ENCODE data around the gene UBQLN1.

Gene UBQLN1

DNA sequence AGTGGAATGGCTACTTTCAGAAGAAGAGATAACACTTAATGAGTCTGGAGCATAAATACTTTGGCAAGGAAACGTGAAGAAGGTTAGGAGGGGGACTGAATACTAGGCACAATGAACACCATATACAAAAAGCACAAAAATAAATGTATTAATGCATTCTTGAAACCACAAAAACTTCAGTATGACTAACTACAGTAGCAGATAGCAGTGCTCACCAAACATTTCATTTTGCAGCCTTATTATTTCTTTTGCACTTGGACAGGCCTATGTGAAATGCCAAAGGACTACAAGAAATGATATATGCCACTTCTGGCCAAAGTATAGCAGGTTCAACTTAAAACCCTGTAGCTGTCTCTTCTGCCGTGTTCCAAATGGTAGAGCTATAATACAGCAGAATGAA, 26.3 kb downstream of the UBQLN1 start:
- no peak for DNase-seq

DNA sequence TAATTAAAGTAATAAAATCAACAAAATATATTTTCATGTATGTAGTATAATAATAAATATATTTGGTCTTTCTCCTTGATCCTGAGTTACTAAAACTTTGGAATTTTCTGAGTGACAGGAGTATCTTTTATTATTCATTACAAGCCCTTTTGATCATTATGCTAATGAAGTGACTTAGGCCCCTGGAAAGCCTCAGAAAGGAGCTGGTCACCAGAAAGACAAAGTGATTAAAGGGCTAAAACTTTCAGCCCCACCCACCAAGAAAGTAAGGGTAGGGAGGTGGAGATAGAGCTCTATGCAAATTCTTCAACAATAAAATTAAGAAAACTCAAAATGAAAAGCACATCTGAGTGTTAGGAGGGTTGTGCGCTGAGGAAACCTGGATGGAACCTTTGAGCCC, 27.5 kb downstream of the UBQLN1 start:
- no peak for DNase-seq

DNA sequence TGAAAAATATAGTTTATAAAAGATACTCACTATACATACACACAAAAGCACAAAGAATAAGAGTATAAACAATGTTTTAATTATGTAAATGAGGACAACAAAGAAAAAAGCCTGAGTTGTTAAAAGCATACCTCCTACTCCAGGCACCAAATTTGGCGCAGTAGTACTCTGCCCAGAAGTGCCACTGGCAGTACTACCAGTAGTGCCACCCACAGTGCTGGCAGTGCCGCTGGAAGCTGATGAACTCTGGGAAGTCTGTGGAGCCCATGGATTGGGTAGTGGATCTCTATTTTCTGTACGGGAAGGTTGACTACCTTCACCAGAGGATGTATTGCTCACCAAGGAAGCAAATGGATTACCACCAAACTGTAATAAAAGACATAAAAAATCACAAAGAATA, 30.2 kb downstream of the UBQLN1 start:
- DNase-seq: no peak

DNA sequence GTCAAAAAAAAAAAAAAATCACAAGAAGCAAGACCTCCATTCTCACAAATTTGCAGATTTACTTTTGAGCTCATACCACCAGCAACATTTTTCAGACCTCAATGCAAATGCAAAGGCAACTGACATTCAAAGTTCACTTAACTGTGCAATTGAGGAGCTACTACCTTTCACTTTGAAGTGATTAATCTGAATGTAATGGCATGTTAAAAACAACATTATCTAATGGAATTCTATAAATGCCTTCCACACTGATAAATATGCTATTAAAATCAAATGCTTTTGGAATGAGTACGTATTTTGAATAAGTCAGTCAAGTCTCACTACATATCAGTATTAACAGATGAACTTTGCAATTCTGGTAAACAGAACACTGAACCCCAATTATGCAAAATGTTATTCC, 32.3 kb downstream of the UBQLN1 start:
- DNase-seq: peak; percentile 20

DNA sequence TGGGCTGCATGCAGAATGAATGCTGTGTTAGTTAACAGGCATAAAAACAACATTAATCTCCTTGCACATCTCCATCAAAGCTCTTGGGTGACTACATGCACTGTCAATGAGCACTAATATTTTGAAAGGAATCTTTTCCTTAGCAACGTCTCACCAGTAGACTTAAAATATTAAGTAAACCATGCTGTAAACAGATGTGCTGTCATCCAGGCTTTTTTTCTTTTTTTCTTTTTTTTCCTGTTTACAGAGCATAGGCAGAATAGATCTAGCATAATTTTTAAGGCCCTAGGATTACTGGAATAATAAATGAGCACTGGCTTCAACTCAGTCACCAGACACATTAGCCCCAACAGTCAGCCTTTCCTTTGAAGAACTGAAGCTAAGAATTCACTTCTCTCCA, 36.3 kb downstream of the UBQLN1 start:
- DNase-seq: no peak

DNA sequence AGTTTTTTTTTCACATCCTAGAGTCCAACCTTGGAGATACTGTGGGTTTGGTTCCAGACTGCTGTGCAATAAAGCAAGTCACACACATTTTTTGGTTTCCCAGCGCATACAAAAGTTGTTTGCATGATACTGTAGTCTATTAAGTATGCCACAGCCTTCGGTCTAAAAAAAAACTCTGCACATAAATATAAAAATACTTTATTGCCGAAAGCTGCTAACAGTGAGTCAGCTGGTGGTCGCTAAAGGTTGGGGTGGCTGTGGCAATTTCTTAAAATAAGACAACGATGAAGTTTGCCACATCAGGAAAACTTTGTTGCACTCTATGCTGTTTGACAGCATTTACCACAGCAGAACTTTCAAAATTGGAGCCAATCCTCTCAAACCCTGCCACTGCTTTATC, 37.4 kb downstream of the UBQLN1 start:
- DNase-seq: no peak

DNA sequence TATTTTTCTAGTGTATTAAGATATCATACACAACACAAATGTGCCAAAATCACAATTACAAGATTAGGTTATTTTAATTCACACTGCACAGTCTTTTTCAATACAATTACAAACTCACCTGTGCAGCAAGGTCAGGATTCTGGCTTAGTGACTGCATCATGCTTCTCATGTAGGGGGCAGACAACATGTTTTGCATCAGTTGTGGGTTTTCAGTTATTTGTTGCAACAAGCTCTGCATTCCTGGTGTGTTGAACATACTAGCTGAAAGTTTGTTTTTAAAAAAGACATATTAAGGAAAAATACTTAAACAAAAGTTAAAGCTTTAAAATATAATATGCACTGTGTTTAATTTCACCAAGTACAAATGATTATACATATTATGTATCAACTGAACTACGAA, 38.7 kb downstream of the UBQLN1 start:
- DNase-seq: no peak

DNA sequence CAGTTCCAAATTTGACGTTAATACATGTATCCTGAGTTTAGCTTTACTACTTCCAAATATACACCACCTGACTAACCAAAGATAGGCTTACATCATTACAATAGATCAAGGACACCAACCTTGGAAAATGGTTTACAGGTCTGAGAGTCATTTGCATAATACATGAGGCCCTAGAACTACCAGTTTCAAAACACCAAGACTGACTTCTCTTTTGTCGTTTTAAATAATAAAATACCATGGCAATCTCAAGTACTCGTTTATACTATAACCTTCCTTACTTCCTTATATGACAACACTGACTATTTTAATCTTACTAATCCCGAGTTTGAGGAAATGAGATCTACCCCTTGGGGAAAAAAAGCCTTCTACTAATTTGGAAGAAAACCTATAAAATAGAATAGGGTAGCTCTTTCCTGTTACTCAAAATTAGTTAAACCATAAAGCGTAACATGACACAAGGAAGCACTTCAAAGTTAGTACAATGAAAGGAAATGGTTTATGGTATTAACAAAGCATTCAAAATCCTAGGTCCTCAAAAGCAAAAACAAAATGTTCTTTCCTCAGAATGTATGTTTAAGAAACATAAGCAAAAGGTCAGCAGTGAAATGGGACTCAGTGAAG, 42.1 kb downstream of the UBQLN1 start:
- no peak for DNase-seq

DNA sequence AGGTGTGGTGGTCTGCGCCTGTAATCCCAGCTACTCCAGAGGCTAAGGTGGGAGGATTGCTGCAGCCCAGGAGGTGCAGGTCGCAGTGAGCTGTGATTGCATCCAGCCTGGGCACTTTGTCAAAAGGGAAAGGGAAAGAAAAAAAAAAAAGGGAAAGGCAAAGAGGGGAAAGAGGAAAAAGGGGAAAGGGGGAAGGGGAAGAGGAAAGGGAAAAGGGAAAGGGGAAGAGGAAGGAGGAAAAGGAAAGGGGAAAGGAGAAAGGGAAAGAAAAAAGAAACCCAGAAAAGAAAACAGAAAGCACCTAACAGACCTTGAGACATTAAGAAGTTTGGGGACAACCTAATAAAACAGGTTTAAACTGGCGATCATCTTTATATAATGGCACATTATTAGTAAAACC, 44.8 kb downstream of the UBQLN1 start:
- DNase-seq: no peak

DNA sequence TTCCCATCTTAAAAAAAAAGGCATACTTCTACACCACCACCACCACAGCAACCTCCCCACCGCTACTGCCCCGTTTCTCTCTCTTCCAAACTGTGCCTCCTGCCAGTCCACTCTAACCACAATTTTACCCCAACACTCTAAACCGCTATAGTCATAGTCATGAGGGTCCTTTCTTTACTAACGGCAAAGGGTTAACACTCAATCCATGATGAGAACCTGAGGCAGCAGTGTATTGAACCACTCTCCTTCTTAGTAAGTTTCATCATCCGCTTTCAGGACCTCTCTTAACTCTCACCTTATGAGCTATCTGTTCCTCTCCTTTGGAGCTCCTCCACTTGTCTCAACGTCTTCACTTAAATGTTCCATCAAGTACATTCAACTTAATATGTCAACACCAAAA, 50.8 kb downstream of the UBQLN1 start:
- DNase-seq: no peak

DNA sequence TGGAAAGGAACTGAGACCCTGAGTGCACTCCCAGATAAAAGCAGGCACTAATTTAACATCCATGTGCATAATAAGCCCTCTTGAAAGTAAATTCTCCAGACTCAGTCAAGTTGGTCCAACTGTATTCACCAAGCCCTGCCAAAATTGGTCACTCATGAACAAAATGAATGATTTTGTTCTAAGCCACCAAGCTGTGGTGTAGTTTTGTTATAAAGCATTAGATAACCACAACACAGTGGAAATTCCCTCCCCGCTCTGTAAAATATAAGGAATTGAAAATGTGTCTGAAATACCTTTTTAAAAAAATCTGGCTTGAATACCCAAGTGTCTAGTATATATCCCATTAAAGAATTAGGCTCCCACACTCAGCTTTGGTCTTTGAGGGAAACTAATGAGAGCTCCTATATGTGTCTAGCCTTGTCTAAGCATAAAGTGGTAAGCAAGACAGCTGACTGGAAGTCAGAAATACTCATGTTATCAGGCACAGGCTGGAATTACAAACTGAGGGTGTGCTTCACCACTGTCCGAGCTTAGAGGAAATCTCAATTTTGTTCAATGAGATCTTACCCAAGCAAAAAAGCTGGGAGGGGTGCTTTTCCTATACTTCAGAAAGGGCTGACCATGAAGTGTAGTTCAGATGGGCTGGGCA, 51.6 kb downstream of the UBQLN1 start:
- DNase-seq: no peak

DNA sequence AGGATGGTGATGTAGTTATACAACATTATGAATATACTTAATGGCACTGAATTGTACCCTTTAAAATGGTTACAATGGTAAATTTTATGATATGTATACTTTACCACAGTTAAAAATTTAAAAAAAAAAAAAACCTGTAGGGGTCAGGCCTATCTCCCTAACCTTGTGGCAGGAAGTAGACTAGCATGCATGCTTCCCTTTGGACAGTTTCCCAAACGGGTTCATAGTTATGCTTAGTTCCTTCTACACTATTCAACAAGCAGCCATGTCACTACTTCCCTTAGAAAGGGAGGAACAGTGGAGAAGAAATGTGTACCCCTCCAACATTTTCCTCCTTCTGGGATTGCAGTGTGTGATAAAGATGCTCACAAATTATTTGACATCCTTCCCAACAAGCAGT, 52.3 kb downstream of the UBQLN1 start:
- no peak for DNase-seq

DNA sequence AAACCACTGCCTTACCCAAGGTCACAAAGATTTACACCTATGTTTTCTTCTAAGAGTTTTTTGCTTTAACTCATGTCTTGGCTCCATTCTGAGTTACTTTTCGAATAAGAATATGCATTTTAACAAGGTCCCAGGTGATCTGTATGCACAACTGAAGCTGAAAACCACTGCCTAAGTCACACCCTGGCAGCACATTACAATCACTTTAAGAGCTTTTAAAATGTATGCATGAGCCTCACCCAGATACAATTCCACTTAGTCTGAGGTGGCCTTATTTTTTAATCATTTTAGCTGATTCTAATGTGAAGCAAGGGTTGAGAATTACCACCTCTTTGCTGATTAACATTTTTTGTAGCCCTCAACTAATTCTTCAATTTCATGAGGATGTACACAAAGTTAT, 55.3 kb downstream of the UBQLN1 start:
- no peak for DNase-seq

DNA sequence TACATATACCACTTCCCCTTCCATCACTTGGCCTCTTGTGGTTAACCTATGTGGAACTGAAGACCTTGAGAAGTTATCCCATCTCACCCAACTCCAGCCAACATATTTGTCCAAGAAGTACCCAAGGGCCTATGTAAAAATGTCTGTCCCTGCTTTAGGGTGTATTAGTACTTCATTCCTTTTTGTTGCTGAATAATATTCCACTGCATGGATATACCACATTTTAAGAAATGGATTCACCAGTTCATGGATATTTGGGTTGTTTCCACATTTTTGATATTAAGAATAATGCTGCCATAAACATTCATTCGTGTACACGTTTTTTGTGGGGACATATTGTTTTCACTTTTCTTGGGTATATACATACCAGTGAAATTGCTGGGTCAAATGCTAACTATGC, 56.2 kb downstream of the UBQLN1 start:
- DNase-seq: no peak

DNA sequence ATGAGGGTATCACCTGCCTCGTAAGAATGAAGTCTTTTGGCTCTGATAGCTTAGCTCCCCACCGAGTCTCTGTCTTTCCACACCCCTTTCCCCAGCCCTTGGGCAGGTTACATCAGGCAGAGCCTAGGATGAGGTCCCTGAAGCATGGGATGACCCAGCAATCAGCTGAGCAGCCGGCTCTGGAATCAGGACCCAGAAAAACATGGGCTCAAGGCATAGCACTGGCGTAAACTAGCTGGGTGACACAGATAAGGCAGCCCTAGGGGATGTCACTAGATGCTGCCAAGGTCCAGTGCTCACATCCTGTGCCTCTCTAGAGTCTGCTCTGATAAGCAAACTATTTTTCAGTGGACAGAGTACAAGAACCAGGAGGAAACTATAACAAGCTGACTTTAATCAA, 58.2 kb downstream of the UBQLN1 start:
- DNase-seq: no peak

DNA sequence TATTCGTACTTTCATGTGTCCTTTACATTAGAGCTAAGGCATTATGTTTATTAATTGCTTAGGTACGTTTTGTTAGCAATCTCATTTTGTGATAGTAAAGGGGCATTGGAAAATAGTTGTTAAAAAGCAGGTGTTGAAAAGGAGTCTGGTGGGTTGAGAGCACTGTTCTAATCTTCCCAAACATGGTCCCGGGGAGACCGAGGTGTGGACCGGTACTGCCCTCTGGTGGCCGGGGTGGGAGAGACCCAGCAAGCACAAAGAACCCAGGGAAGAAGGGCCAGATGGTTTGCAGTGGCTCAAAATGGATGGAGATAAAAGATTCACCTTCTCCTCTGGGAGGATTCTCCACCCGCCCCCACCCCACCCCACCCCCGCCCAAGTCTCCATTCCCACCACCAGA, 58.7 kb downstream of the UBQLN1 start:
- DNase-seq: peak; percentile 55

DNA sequence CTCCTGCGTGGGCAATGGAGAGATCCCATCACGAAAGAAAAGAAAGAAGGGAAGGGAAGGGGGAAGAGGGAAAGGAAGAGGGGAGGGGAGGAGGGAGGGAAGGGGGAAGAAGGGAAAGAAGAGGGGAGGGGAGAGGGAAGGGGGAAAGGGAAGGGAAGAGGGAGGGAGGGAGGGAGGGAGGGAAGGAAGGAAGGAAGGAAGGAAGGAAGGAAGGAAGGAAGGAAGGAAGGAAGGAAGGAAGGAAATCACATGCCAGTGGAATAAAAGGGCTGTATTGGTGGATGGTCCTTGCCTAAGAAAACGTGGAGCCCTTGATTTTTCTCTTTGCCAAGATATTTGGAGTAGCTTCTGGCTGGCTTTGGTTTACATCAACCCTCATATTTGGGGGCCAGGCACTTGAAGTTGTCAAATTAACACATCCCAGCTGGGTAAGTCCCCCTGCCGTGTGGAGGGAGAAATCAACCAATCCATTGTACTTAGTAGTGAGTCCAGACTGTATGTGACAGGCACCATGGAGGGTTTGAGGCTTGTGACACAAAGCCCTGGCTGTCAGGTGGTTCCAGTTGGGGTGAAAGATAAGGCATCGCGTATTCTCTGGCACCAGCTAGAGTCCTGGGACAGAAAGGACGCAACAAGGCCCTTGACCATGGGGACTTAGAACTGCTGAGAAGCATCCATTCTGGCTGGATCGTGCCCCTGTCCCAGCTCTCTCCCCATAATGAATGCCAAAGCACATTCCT, 61.1 kb downstream of the UBQLN1 start:
- DNase-seq: no peak

DNA sequence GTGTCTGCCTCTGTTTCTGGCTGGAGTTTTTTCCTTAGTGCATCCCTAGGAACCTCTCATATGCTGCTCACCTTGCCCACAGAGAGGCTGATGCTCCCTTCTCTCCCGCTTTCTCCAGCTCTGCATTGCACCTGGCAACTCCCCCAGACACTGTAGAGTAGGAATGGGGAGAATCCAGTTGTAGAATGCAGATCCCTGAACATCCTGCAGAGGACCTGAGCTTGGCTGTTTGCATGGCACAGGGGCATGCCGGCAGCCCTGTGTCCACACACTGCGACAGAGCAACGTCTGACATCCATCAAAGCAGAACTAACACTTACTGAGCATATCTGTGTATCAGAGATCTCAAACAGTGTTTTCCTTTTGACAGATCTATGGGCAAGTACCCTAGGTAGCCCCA, 65.0 kb downstream of the UBQLN1 start:
- no peak for DNase-seq

DNA sequence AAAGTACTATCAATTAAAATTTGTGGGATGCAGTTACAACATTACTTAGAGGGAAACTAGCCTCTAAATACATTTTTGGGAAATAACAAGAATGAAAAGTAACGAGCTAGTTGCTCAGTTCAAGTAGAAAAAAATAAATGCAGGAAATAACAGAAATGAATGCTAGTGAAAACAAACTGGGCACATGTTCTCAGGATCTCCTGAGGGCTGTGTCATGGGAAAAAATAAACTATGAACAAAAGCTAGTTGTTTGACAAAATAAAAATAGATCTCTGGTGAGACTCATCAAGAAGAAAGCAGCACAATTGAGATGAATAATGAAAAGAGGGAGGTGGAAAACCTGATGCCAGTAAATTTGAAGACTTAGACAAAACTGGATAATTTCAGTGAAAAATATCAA, 68.5 kb downstream of the UBQLN1 start:
- DNase-seq: no peak

DNA sequence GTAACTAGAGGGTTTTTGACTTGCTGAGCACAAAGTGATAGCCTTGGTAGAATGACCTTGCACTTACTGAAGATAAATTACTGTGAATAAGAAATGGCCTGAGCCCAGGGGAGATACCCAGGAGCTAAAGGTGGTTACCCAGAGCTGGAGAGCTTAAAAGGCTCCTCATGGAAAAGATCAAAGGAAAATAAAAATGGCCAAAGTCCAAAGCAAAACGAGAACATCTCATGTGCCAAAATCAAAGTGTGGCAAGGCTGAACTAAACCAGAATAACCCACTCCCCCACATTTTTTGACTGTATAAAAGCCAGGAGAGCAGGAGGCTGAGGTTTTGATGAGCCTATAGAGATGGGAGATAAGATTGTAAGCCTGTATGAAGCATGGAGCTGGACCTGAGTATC, 70.4 kb downstream of the UBQLN1 start:
- no peak for DNase-seq

DNA sequence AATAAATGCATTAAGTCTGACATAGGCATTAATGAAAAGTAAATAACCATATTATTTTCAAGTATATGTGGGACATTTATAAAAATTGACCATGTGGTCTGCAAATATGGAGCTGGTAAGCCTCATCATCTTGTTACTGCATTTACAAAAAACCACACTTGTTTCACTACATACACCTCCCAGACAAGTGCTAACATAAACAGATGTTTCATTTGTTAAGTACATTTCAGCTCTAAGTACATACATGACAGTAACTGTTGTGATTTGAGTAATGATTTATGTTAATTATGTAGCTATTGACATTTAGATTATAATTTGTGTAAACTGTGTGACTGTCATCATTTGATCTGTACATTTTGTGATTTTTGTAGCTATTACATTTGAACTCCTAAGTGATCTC, 70.9 kb downstream of the UBQLN1 start:
- DNase-seq: no peak

DNA sequence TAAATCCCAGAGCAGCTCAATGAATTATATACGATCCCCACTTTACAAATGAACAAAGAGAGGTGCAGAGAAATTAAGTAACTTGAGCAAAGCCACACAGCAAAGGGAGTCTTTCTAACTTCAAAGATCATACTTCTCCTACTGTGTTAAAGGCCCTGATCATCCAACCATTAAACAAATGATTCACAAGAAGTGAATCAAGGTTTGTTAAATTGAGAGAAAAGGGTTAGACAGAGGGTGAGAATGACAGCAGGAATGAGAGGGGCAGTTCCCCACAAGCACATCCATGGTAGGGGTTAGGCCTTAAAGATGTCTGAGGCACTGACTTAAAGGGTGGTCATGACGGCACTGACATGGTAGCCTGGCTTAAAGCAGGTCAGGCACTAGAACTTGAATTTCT, 74.1 kb downstream of the UBQLN1 start:
- DNase-seq: peak; percentile 55

DNA sequence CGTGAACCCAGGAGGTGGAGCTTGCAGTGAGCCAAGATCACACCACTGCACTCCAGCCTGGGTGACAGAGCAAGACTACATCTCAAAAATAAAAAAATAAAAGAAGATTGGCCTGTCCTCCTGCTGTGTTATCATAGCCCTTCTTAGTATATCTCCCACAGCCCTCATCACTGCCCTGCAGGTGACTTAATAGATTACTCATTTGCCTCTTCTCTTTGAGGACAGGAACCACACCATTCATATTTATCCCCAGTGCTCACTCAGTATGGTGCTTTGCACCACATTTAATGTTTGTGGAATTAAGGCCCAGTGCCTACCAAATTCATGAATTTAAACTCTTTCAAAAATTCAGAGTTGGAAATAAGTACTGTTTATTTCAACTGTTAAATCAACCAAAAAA, 74.5 kb downstream of the UBQLN1 start:
- DNase-seq: peak; percentile 56

DNA sequence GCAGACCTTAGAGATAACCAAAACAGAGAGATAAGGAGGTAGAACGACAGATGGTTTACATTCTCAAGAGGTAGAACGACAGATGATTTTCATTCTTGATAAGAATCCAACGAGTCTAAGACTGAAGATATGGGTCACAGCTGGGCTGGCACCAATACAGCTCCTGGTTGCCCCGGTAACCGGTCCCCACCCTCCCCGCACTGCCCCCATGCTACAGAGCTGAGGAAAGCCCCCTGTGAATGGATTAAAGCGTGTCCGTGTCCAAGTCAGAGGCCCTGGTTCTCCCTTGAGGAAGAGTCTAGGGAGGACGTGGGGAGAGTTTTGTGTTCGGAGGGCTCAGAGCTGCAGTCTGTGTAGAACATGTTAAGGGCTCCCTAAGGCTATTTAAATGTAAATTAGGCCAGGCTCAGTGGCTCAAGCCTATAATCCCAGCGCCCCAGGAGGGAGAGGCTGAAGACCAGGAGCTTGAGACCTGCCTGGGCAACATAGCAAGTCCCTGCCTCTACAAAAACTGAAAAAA, 76.8 kb downstream of the UBQLN1 start:
- DNase-seq: no peak
